HG03103 (cell line): Measurements from ENCODE around the gene GAS2L1.

ENCODE experiments used
- ATAC-seq: cut with Tn5 transposase; IDR thresholded peaks from one replicate; pipeline ENCODE4 v1.9.1; 2021; ENCODE audit warnings: low read depth; ENCODE audit not compliant: unreplicated experiment

GAS2L1 gene

GRCh38 chr22:29308148-29308790 lies 1.8 kb downstream of the GAS2L1 start:
- no peak for ATAC-seq

GRCh38 chr22:29308791-29309262 lies 2.4 kb downstream of the GAS2L1 start:
- ATAC-seq = no peak

GRCh38 chr22:29309332-29310064 lies 3.0 kb downstream of the GAS2L1 start:
- ATAC-seq = no peak

- ATAC-seq = no peak
These were observed 3.8 kb downstream of the GAS2L1 start for GRCh38 chr22:29310065-29310862.

- ATAC-seq = no peak
These were observed 4.5 kb downstream of the GAS2L1 start for GRCh38 chr22:29310863-29311339.

- ATAC-seq = no peak
These were observed 5.2 kb downstream of the GAS2L1 start for GRCh38 chr22:29311464-29312217.

- no peak for ATAC-seq
These were observed 6.0 kb downstream of the GAS2L1 start for GRCh38 chr22:29312218-29313125.

- ATAC-seq = no peak
These were observed 6.7 kb downstream of the GAS2L1 start for GRCh38 chr22:29313126-29313575.

GRCh38 chr22:29313576-29314466 lies 7.4 kb downstream of the GAS2L1 start:
- no peak for ATAC-seq

- no peak for ATAC-seq
These were observed 8.3 kb downstream of the GAS2L1 start for GRCh38 chr22:29314537-29315285.

GRCh38 chr22:29315286-29316140 lies 9.1 kb downstream of the GAS2L1 start, which contains the start of gene RASL10A:
Gene RASL10A, minus strand, starts transcription at chr22:29315697. Its CDS starts 451 bp downstream, at chr22:29315246.
- ATAC-seq = no peak

GRCh38 chr22:29316141-29316828 lies 9.8 kb downstream of the GAS2L1 start:
- no peak for ATAC-seq

- ATAC-seq = no peak
These were observed 11.5 kb downstream of the GAS2L1 start for GRCh38 chr22:29317827-29318454.

GRCh38 chr22:29319072-29319471 lies 12.6 kb downstream of the GAS2L1 start:
- no peak for ATAC-seq

- no peak for ATAC-seq
These were observed 14.1 kb downstream of the GAS2L1 start for GRCh38 chr22:29320546-29320945.

GRCh38 chr22:29323641-29324040 lies 17.2 kb downstream of the GAS2L1 start:
- ATAC-seq = no peak
